Measurements from ENCODE around the gene MANBA. TPM values are rescaled to one million over a fixed set of nuclear protein-coding genes. Genes with fewer than 3 reads are reported as not detected.

MANBA gene
- total RNA-seq, result 13.5 and 26.6 TPM in 2 replicates

GRCh38 chr4:102760645-102761295 lies at the start of gene MANBA:
TSS of gene MANBA (minus strand) at chr4:102760968. CDS start at chr4:102760894, 74 bp downstream.

Other genes with a start within 250 kb of the MANBA start
- gene UBE2D3, start 66.6 kb upstream of the MANBA start, total RNA-seq, result 249 and 268 TPM in 2 replicates
- gene CISD2, start 108.0 kb upstream of the MANBA start, total RNA-seq, result 19.0 and 22.8 TPM in 2 replicates